Femur (tissue), 1 donor: ENCODE measurements around the gene EME1.
"Not testable (repeated sequence)": the region's sequence is repeated elsewhere in the genome, so short reads cannot be mapped to it uniquely, and the experiment has no call there.

ENCODE experiments used
- DNase-seq: peaks from one replicate; pipeline ENCODE4 v3.0.0-alpha.2; 2017

Gene EME1

DNA sequence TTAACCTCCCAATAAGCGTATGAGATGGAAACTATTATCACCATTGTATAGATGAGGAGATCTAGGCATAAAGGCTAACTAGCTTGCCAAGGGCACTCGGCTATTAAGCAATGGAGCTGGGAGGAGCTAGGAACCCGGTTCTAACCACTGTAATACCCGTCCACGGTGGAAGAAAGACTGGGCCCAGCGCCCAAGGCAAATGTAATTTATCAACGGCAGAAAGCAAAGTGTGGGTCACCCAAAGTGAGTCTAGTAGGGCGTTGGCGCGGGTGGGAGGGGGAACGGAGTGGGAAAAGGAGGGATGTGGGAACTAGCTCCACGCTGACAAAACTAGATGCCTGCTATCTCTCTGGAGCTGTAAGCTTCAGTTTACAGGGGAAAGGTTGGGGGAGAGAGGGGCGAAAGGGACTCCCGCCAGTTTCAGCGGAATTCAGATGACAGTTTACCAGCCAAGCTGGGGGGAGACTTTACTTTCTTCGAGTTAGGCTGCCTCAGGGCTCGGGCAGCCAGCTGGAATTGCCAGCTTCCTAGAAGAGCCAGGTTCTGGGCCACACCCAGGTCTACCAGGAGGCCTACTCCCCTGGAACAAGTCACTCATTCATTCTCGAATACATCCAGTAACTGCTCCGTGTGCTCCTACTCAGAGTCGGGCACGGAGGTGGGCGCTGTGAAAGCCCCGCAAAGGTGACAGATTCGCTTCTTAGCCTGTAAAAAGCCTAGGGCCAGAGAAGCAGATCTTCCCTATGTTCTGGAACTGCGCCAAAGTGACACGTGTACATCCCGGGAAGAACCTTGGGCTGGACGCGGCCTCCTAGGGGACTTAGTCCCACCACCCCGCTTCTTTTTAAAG lies 23.5 kb downstream of the EME1 start:
- peak; percentile 60 for DNase-seq

DNA sequence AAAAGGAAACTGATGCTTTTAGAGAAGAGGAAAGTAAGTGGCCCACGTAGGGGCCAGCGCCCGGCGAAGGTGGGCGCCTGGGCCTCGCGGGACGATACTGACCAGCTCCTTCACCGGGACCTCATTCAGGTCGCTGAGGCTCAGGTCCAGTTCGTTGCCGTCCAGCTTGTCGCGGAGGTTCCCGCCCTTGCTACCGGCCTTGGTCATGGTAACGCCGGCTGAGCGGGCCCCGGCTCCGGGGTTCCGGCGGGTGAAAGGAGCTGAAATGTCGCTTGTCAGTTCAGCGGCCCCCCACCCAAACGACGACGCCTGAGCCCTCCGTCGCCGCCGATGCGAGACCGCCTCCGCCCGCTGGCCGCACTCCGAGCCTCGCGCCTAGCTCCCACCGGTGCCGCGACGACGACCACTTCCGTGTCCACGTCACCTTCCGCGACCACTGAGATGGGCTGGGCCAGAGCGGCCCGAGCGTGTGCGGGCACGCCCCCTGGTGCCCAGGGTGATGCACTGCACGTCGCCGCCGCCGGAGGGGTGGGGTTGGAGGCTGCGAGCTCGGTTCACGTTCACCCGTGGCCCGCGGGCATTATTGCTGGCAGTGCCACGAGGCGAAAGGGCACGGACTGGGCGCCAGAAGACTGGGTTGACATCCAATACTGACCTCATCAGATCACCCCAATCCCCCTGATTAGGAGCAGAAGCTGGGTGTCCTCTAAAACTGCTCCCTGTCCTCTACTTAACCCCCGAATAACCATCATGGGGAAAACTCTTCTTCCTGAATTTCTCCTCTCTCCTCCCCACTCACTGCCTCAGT lies 24.3 kb downstream of the EME1 start, which contains the start of gene LRRC59:
Gene LRRC59, minus strand, starts transcription at position 413 of the 808 bp plus-strand sequence. Its CDS starts 206 bp downstream, at position 207.
- peak; percentile 95 for DNase-seq

DNA sequence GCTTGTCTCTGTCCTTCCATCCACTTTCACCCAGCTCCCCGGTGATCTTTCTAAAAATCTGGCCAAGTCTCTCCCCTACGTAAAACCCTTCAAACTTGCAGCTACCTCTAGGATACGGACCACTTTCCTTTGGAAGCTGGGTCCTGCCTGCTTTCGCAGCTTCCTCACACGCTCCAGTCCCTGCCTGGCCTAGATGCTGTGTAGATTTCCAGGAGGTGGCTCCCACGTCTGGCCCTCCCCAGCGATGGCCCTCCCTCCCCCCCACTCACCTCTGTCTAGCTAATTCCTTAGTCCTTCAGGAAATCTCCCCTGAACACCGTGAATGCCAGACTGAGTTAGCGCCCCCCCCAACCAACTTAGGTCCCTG lies 24.9 kb downstream of the EME1 start:
- no peak for DNase-seq

DNA sequence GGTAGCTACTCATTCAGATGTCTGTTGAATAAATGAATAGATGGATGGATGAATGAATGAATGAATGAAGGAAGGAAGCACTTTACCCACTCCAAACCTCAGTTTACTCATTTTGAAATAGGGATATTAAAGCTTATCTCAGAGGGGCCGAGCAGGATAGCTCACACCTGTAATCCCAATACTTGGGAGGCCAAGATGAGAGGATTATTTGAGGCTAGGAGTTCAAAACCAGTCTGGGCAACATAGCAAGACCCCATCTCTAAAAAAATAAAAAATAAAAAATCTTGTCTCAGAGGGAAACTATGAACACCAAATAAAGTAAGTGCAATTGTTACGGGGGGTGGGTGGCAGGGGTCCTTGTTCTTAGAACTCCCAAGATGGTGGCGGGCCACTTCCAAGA lies 25.6 kb downstream of the EME1 start:
- DNase-seq, result not testable (repeated sequence)

DNA sequence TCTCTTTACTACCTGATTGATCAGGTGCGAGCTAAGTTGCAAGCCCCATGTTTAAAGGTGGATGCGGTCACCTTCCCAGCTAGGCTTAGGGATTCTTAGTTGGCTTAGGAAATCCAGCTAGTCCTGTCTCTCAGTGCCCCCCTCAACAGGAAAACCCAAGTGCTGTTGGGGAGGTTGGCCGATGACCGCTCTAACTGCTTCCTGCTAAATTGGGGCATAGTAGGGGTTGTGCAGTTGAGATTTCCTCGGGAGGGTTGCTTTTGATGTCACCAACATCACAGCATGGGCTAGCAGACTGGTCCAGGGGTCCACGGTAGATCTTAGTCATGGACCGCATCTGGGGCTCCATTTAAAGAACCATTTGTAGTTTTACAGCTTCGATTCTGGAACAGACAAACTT lies 26.6 kb downstream of the EME1 start:
- DNase-seq, result not testable (repeated sequence)

GRCh38 chr17:50405351-50405750 lies 32.3 kb downstream of the EME1 start:
- DNase-seq, result not testable (repeated sequence)

DNA sequence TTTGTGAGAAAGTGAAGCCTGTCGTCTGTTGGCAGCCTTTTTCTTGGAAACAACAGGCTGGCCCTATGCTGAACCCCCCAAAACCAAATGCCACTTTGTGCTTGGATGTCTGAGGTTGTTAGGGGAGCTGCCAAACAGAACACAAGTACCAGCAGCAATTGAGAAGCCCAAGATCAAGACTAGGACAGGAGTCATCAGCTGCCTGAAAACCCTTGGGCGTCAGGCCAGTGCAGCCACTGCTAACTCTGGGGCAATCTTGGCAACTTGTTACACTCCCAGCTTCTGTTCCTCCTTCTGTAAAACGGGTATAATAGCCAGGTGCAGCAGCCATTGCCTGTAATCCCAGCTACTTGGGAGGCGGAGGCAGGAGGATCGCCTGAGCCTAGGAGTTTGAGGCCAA lies 33.5 kb downstream of the EME1 start:
- no peak for DNase-seq

GRCh38 chr17:50407921-50408320 lies 34.9 kb downstream of the EME1 start:
- no peak for DNase-seq

DNA sequence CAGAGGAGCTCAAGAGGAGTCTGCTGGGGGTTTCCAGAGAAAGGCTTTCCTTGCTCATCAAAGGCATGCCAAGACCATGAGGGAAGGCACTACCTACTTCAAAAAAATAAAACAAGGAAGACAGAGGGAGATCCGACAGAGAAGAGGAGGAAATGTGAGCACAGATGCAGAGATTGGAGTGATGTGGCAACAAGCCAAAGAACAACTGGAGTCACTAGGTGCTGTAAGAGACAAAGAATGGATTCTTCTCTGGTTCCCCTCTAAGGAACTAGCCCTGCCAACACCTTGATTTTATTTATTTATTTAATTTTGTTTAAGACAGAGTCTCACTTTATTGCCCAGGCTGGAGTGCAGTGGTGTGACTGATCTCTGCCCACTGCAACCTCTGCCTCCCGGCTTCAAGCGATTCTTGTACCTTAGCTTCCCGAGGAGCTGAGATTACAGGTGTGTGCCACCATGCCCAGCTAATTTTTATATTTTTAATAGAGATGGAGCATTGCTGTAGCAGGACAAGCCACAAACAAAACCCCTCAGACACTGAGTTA lies 39.2 kb downstream of the EME1 start:
- DNase-seq, result no peak

DNA sequence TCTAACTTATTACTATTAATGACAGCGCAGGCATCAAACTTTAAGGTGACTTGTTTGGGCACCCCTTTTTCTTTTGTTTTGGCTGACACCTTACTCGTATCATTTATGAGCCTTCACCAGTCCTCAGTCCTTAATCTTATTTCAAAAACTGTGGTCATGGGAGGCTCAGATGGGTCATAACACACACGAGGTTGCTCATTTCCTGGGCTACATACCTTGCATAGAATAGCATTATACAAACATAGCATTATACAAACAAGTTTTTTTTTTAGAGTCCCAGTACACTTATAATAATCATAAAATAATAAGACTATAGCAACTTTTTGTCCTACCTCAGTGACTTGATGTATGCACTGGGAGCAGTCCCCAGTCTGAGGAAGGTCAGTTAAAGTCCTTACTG lies 41.8 kb downstream of the EME1 start:
- DNase-seq, result no peak

DNA sequence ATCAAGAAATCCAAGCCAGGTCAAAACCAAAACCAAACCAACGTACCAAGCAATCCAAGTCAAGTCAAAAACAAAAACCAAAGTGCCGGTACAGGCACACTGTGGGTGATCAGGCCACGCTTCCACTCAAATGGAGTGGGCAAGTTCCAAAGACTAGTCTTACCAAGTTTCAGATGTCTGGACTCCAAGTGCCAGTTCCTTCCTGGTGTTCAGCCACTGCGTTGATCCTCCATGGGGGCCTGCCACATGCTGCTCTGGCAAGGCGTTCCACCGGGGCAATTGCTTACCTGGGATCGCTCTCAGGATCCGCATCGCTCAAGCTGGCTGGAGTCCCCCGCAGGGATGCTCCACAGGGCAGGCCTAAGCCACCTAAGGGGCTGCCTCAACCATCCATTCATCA lies 46.5 kb downstream of the EME1 start:
- not testable (repeated sequence) for DNase-seq

DNA sequence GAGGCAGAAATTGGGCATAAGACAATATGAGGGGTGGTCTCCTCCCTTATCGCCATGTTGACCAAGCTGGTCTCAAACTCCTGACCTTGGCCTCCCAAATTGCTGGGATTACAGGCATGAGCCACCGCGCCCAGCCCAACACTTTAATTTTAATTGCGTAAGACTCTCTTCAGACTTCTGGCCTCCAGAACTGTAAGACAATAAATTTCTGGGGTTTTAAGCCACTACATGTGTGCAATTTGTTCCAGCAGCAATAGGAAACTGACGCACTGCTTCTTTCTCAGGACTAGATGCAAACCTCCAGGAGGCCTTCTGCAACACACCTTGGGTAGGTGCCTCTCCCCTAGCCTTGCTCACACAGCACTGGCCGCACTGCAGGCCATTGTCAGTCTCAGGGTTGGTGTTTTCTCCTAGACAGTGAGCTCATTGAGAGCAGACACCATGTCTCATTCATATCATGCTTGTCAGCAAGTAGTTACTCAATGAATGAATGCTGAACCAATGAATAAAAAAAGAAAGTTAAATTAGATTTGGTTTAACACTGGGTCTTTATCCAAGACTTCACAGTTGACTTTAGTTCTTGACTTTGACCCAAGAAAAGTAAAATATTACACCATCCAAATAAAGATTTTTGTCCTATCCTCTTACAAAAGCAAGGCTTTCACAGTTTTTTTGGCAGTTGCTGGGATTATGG lies 47.5 kb downstream of the EME1 start:
- no peak for DNase-seq

GRCh38 chr17:50421308-50422051 lies 48.5 kb downstream of the EME1 start:
- DNase-seq, result no peak

DNA sequence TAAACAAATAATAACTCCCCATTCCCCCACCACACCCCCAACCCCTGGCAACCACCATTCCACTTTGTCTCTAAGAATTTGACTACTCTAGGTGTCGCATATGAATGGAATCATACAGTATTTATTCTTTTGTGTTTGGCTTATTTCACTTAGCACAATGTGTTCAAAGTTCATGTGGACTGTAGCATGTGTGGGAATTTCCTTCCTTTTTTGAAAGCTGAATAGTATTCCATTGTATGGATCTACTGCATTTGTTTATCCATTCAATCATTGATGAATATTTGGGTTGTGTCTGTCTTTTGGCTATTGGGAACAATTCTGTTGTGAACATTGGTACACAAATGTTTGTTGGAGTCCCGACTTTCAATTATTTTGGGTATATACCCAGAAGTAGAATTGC lies 49.7 kb downstream of the EME1 start:
- no peak for DNase-seq

DNA sequence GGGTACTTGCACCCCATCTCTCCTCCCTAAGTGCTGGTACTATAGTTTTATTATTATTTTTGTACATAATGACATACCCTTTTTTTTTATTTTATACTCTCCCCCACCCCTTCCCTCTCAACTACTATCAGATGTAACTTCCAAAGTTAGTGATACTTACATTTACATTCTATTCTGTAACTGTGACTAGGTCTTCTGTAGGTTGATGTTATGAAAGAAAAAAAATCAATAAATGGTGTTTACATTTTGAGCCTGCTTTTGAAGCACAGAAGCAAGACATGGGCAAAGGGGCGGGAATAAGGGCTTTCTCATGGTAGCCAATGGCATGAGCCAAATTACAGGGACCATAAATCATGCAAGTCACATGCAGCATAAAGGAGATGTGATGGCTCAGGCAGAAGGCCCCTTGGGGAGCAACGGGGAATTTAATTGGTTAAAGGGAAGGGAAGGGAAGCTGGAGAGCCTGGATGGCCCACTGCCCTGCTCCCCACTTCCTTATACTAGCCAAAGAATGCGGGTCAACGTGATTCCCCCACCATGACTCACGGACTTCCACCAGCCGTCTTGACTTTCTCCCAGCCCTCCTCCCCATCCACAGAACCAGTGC lies 50.6 kb downstream of the EME1 start:
- DNase-seq, result no peak

- no peak for DNase-seq
Observed at GRCh38 chr17:50424246-50424995, 51.4 kb downstream of the EME1 start.

DNA sequence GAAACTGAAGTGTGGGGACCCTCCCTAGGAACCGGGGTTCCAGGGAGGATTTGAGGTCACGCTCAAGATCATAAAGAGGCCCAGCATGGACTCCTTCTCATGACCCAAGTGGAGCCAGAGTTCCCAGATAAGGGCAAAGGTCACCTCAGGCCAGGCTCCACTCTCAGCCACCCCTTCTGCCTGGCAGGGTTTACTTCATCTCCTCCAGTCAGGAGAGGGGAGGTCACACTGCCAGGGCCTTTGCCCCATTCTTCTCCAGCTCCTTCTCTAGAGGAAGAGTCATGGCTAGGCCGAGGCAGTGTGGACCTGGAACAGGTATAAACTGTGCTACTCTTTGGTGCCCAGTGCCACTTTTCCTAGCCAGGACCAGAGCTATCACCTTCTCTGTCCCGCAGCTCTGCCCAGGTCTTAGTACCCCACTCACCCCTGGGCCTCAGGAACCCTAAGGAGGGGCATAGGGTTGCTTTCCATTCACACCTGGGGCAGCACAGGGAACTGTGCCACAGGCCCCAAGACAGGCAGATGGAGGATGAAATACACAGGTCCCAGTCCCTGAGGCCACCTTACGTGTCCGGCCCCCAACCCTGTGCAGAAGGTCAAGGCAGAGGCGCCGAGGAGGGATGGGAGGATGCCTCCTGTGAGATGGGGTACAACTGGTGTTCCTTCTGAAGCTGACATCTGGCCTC lies 52.1 kb downstream of the EME1 start:
- DNase-seq, result no peak

DNA sequence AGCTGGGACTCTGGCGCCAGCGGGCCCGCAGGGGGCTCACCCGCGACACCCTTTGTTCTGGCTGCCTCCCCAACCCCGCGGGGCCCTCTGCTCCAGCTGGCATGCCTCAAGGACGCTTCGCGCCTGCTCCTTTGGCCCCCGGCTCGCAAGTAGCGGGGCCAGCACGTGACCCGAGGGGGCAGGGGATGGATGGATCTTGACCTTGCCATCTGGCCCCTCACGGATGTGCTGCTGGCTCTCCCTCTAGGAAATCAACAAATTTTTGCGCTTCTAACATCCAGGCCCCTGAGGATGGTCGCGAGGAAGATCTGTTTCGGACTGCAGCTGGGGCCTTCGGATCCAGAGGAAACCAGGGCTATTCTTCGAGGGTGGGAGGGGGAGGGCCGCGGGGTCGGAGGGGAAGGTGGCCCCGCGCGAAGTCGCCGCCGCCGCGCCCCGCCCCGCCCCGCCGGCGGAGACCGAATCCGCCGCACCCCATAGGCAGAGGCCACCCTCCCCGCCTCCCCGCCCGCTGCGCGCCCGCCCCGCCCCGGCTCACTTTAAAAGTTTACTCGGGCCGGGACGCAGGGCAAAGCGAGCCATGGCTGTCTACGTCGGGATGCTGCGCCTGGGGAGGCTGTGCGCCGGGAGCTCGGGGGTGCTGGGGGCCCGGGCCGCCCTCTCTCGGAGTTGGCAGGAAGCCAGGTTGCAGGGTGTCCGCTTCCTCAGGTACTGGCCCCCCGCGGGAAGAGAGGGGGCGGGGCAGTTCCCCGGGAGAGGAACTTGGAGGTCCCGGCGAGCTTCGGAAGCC lies 52.8 kb downstream of the EME1 start, which contains the start of gene ACSF2:
Gene ACSF2, plus strand, starts transcription at position 537 of the 790 bp plus-strand sequence. Its CDS starts 44 bp downstream, at position 581.
- DNase-seq, result peak; percentile 83

GRCh38 chr17:50426472-50426782 lies 53.4 kb downstream of the EME1 start:
- DNase-seq, result no peak
